WTC11 (cell line): ENCODE data around the gene INPP5A.

Experiments used
- AFF4 ChIP-seq: sonication (generic); formaldehyde crosslinking; IDR thresholded peaks from 2 replicates; pipeline ENCODE4 v1.8.1; 2023; ENCODE audit warnings: mild to moderate bottlenecking, missing genetic modification reagents, borderline replicate concordance
- ATF2 ChIP-seq: sonication (generic); formaldehyde crosslinking; IDR thresholded peaks from 2 replicates; pipeline ENCODE4 v1.8.1; 2022; ENCODE audit warnings: low read depth, missing genetic modification reagents, borderline replicate concordance
- ESRRA ChIP-seq: sonication (generic); formaldehyde crosslinking; IDR thresholded peaks from 2 replicates; pipeline ENCODE4 v1.8.1; 2022; ENCODE audit warnings: mild to moderate bottlenecking, missing genetic modification reagents, borderline replicate concordance
- KAT7 ChIP-seq: sonication (generic); formaldehyde crosslinking; IDR thresholded peaks from 2 replicates; pipeline ENCODE4 v1.8.1; 2023; ENCODE audit warnings: missing genetic modification reagents, mild to moderate bottlenecking, borderline replicate concordance
- NR3C1 ChIP-seq: sonication (generic); formaldehyde crosslinking; conservative IDR thresholded peaks from 2 replicates; pipeline ENCODE4 v1.8.1; 2023; ENCODE audit warnings: low read depth, mild to moderate bottlenecking, missing genetic modification reagents
- RELA ChIP-seq: sonication (generic); formaldehyde crosslinking; IDR thresholded peaks from 2 replicates; pipeline ENCODE4 v1.8.1; 2022; ENCODE audit warnings: missing genetic modification reagents, mild to moderate bottlenecking, borderline replicate concordance
- SP1 ChIP-seq: sonication (generic); formaldehyde crosslinking; conservative IDR thresholded peaks from 2 replicates; pipeline ENCODE4 v1.8.1; 2022; ENCODE audit warnings: missing genetic modification reagents
- STAT6 ChIP-seq: sonication (generic); formaldehyde crosslinking; conservative IDR thresholded peaks from 2 replicates; pipeline ENCODE4 v1.8.1; 2023; ENCODE audit warnings: mild to moderate bottlenecking, low read depth, missing genetic modification reagents, moderate library complexity
- ZBTB21 ChIP-seq: sonication (generic); formaldehyde crosslinking; IDR thresholded peaks from 2 replicates; pipeline ENCODE4 v1.8.1; 2023; ENCODE audit warnings: mild to moderate bottlenecking, missing genetic modification reagents, borderline replicate concordance
- ZNF121 ChIP-seq: sonication (generic); formaldehyde crosslinking; IDR thresholded peaks from 2 replicates; pipeline ENCODE4 v1.8.0; 2023; ENCODE audit warnings: missing genetic modification reagents
- ZNF416 ChIP-seq: fragments of 250-450 bp; sonication (Bioruptor Pico); IDR thresholded peaks from 2 replicates; pipeline ENCODE4 v1.9.0; 2021; ENCODE audit warnings: mild to moderate bottlenecking, inconsistent platforms
- TF ChIP-seq, protein P1 (sequence below): fragments of 200-600 bp; IDR thresholded peaks from 2 replicates; pipeline ENCODE4 v1.8.0; 2022; ENCODE audit warnings: antibody characterized with exemption

- TF ChIP-seq STAT6 (CRISPR knock-in tag) = no peak
- no peak for TF ChIP-seq SP1 (CRISPR knock-in tag)
- TF ChIP-seq, protein P1, sequence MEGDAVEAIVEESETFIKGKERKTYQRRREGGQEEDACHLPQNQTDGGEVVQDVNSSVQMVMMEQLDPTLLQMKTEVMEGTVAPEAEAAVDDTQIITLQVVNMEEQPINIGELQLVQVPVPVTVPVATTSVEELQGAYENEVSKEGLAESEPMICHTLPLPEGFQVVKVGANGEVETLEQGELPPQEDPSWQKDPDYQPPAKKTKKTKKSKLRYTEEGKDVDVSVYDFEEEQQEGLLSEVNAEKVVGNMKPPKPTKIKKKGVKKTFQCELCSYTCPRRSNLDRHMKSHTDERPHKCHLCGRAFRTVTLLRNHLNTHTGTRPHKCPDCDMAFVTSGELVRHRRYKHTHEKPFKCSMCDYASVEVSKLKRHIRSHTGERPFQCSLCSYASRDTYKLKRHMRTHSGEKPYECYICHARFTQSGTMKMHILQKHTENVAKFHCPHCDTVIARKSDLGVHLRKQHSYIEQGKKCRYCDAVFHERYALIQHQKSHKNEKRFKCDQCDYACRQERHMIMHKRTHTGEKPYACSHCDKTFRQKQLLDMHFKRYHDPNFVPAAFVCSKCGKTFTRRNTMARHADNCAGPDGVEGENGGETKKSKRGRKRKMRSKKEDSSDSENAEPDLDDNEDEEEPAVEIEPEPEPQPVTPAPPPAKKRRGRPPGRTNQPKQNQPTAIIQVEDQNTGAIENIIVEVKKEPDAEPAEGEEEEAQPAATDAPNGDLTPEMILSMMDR = no peak
- TF ChIP-seq KAT7 (CRISPR knock-in tag) = no peak
- TF ChIP-seq ZBTB21 = no peak
- TF ChIP-seq AFF4 (CRISPR knock-in tag) = no peak
- no peak for TF ChIP-seq ATF2 (CRISPR knock-in tag)
- no peak for TF ChIP-seq ZNF416 (CRISPR knock-in tag)
- no peak for TF ChIP-seq NR3C1 (CRISPR knock-in tag)
- TF ChIP-seq RELA (CRISPR knock-in tag) = no peak
- no peak for TF ChIP-seq ZNF121
- no peak for TF ChIP-seq ESRRA
Measured at GRCh38 chr10:132539894-132540293, 2.3 kb downstream of the INPP5A start.
